Stomach (tissue), 9 donors: ENCODE measurements around the gene YEATS4. TPM values are rescaled to one million over a fixed set of nuclear protein-coding genes. Genes with fewer than 3 reads are reported as not detected.

Source experiments
- DNase-seq, 2 donors: peaks; one replicate each; pipeline versions ENCODE4 v3.0.0 to v3.0.0-alpha.2; 2013 to 2019
- H3K27ac ChIP-seq, 5 donors: fragments of 200-600 bp in 4 of 5; sonication (generic) in 4 of 5; one replicate each; pipeline ENCODE4 v1.5.1; 2013 to 2019; ENCODE audit warnings: mild to moderate bottlenecking in 1 of 5, moderate library complexity in 1 of 5
- H3K27me3 ChIP-seq, 3 donors: fragments of 200-600 bp; sonication (generic); one replicate each; pipeline ENCODE4 v1.5.1; 2017 to 2019; ENCODE audit warnings: mixed run types in 1 of 3
- H3K36me3 ChIP-seq, 4 donors: fragments of 200-600 bp; sonication (generic); 1 replicate in 3 of 4; 2 replicates in 1 of 4; pipeline ENCODE4 v1.5.1; 2016 to 2019
- H3K4me1 ChIP-seq, 4 donors: fragments of 200-600 bp; sonication (generic); one replicate each; pipeline ENCODE4 v1.5.1; 2016 to 2019
- H3K4me3 ChIP-seq, 4 donors: fragments of 200-600 bp; sonication (generic) in 3 of 4; one replicate each; pipeline ENCODE4 v1.5.1; 2016 to 2019; ENCODE audit warnings: mild to moderate bottlenecking in 1 of 4
- H3K9me3 ChIP-seq, 4 donors: fragments of 200-600 bp; sonication (generic); one replicate each; pipeline ENCODE4 v1.5.1; 2016 to 2019
- EP300 ChIP-seq: sonication (generic); formaldehyde crosslinking; IDR thresholded peaks from one replicate; pipeline ENCODE4 v1.6.1; 2017; ENCODE audit warnings: antibody characterized with exemption
- POLR2A ChIP-seq, 4 donors: fragments of 450-650 bp; IDR thresholded peaks; one replicate each; pipeline ENCODE4 v1.6.1; 2016; ENCODE audit warnings: antibody characterized with exemption in 4 of 4, control low read depth in 2 of 4, mild to moderate bottlenecking in 1 of 4, moderate library complexity in 1 of 4
- POLR2AphosphoS5 ChIP-seq, 3 donors: sonication (generic); formaldehyde crosslinking; IDR thresholded peaks; one replicate each; pipeline ENCODE4 v1.6.1; 2016; ENCODE audit warnings: antibody characterized with exemption in 3 of 3
- WGBS, 5 donors: extraction: QIAGEN DNeasy Blood & Tissue Kit in 3 of 5; methylation state at CpG; one replicate each; pipeline versions ENCODE4 v1.1.5 to v1.1.7; 2013 to 2018; 5-methylcytosine and 5-hydroxymethylcytosine counted together
- intact Hi-C: fragments of 100-400 bp; cut with DNase I; formaldehyde crosslinking; loops from one replicate; pipeline ENCODE4 v1.15.1; 2023; ENCODE audit warnings: low total_unique reads
- polyA plus RNA-seq, 3 donors: library from polyadenylated mRNA; stranded (reverse); fragments of 200-250 nt; gene quantifications; one replicate each; pipeline ENCODE4 v1.2.3, GENCODE V29; 2013
- total RNA-seq, 5 donors: library from RNA; depleted of rRNA; stranded (reverse); fragments of >200 nt; gene quantifications; one replicate each; pipeline versions ENCODE4 v1.1.0 to v1.2.3, GENCODE V29; 2014 to 2016
- TF ChIP-seq, protein P1 (sequence below), 7 experiments: fragments of 450-650 bp in 4 of 7; fragments of 200-600 bp in 3 of 7; sonication (generic) in 3 of 7; IDR thresholded peaks; one replicate each; pipeline ENCODE4 v1.5.1; 2016 to 2019; ENCODE audit warnings: antibody characterized with exemption in 7 of 7, control low read depth in 2 of 7, mild to moderate bottlenecking in 1 of 7
- donor health status: healthy with polysubstance abuse.
- donor health status: Bipolar disorder and iron deficiency.
- donor health status: healthy.

Gene YEATS4
- total and polyA plus RNA-seq, 8 donors = 10.3 to 26.8 (median 15.4) TPM; not detected in 1

DNA sequence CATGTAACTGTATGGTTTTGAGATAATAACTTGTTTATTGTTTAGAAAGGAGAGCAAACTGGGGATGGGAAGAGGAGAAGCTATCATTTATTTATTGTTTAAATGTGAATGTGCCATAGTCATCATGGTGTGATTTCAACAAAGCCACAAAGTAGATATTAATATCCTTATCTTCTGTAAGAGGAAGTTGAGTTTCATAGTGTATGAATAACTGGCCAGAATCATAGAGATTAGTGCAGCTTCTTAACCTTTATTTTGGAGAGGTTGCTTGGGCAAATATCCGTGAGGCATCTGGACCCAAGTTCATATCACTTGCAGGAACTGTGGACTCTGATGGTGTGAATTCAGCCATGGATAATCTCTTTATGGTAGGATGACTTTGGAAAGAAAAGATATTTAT is 38.2 kb upstream of the YEATS4 start:
- H3K4me1 ChIP-seq = no peaks in the 10 kb centered on the region
- 44 to 58% (median 52%) methylated on average over 1 of the region's 1 CpG for WGBS, 5 donors

DNA sequence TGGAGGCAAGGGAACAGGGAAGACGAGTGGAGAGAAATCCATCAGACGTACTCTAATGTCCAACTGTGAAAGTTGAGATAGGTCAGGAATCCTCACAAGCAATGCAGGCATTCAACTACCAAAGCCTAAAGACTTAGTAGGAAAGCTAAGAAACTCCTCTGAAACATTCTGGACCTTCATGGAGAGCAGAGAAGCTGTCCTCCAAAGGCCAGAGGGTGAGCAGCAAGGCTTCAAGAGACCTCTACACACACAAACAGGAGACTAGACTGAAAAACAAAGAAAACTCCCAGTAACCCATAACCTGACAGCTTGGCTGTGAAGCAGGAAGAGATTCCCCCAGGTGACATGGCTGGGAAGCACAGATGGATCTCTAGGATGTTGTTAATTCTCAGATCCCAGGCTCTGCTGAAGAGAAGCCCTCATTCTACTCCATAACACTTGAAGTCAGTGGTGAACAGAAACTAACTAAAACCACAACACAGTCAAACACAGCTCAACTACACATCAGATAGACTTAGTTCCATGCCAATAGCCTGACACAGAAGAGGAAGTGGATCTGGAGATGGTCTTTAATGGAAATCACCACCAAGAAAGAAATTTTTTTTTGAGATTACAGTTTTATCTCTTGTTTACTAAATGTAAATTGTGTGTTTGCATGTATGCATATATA is 34.6 kb upstream of the YEATS4 start:
- Histone ChIP-seq H3K4me3 (no peak overlapping the region), H3K27me3 (no peaks in the 10 kb centered on the region), H3K9me3 (no peaks in the 10 kb centered on the region), H3K27ac (peak overlapping the region in 1 of 5 donors; percentile 45), H3K36me3 (no peaks in the 10 kb centered on the region), H3K4me1 (peaks cover 0 to 6% (median 4%) of the 10 kb centered on the region in 4 donors)
- intact Hi-C loops = no loop called here
- no peak for TF ChIP-seq POLR2A (IDR thresholded peaks at IDR 0.05)
- TF ChIP-seq EP300 = no peak
- TF ChIP-seq, protein P1, sequence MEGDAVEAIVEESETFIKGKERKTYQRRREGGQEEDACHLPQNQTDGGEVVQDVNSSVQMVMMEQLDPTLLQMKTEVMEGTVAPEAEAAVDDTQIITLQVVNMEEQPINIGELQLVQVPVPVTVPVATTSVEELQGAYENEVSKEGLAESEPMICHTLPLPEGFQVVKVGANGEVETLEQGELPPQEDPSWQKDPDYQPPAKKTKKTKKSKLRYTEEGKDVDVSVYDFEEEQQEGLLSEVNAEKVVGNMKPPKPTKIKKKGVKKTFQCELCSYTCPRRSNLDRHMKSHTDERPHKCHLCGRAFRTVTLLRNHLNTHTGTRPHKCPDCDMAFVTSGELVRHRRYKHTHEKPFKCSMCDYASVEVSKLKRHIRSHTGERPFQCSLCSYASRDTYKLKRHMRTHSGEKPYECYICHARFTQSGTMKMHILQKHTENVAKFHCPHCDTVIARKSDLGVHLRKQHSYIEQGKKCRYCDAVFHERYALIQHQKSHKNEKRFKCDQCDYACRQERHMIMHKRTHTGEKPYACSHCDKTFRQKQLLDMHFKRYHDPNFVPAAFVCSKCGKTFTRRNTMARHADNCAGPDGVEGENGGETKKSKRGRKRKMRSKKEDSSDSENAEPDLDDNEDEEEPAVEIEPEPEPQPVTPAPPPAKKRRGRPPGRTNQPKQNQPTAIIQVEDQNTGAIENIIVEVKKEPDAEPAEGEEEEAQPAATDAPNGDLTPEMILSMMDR (IDR thresholded peaks at IDR 0.05) = no peak
- TF ChIP-seq POLR2AphosphoS5 (IDR thresholded peaks at IDR 0.05) = no peak
- 73 to 83% (median 78%) methylated on average over 2 of the region's 2 CpGs for WGBS, 5 donors
- DNase-seq = no peak

More for the DNA sequence above, 38.2 kb upstream of the YEATS4 start:
- Histone ChIP-seq H3K36me3 (no peaks in the 10 kb centered on the region), H3K4me3 (no peak overlapping the region), H3K27me3 (no peaks in the 10 kb centered on the region), H3K9me3 (peaks cover 0 to 8% (median 0%) of the 10 kb centered on the region in 4 donors), H3K27ac (no peak overlapping the region)
- no peak for DNase-seq
- intact Hi-C loops = no loop called here
- TF ChIP-seq POLR2AphosphoS5 (IDR thresholded peaks at IDR 0.05) = no peak
- TF ChIP-seq EP300 = no peak
- TF ChIP-seq, protein P1 (IDR thresholded peaks at IDR 0.05) = no peak
- TF ChIP-seq POLR2A (IDR thresholded peaks at IDR 0.05) = no peak

DNA sequence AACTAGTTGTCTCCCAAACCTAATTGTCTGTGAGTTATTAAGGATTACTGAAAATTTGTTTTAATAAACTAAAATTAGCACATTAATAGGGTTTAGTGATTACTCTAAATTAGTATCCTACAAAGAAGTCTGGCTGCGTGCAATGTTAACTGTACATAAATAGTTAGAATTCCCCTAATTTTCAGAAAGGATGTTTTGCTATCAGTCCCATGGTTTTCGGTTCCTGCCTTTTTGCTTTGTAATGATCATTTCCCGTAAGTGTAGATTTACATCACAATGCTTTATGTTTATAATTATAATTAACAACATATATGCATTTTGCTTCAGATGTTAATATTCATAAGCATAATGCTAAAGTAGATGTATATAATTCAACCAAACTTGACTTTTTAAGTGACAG is 31.1 kb upstream of the YEATS4 start:
- 80 to 88% (median 82%) methylated on average over 3 of the region's 3 CpGs for WGBS, 5 donors
- intact Hi-C loops = no loop called here
- Histone ChIP-seq H3K9me3 (no peaks in the 10 kb centered on the region), H3K4me1 (peaks cover 3 to 35% (median 17%) of the 10 kb centered on the region in 4 donors), H3K27ac (no peak overlapping the region), H3K27me3 (no peaks in the 10 kb centered on the region), H3K36me3 (no peaks in the 10 kb centered on the region), H3K4me3 (no peak overlapping the region)
- no peak for DNase-seq
- TF ChIP-seq EP300 (no peak), POLR2AphosphoS5 (IDR thresholded peaks at IDR 0.05) (no peak), POLR2A (IDR thresholded peaks at IDR 0.05) (no peak)
- TF ChIP-seq, protein P1 (IDR thresholded peaks at IDR 0.05) = no peak

DNA sequence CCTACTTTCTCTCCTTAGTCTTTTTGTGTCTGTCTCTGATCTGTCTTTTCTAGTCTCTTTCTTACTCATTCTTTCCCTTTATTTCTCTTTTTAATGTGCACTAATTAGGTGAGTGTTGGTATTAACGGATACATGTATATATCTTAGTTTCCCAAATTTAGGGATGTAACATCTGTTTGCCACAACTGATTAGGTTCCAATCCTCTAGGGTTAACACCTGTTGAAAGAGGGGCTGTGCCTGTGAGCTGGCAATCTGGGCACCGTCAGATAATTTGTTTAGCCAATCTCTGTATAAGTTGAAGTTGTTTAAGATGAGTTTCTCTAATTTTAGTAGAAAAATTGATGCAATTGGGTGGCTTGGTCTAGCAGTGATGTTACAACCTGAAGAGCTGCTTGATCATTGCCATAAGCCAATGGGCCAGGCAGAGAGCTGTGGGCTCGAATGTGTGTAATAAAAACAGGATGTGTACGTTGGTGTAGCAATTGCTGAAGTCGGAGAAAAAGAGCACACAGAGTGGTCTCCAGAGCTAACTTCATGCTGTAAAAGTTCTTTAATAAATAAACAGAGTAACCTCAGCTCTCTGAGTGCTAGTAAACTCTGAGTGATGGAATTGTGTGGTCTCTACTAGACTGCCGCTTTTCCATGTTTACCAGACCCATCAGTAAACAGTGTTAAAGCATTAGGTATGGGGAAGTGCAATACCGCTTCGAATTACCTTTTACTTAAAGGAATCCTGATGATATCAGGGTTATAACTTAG is 29.7 kb upstream of the YEATS4 start:
- Histone ChIP-seq H3K36me3 (no peaks in the 10 kb centered on the region), H3K9me3 (no peaks in the 10 kb centered on the region), H3K4me3 (peak overlapping the region; percentile 41 to 50 (median 46)), H3K27ac (peak overlapping the region in 4 of 5 donors; percentile 80 to 89 (median 83)), H3K4me1 (peaks cover 3 to 38% (median 21%) of the 10 kb centered on the region in 4 donors), H3K27me3 (no peaks in the 10 kb centered on the region)
- intact Hi-C loops = no loop called here
- no peak for TF ChIP-seq POLR2A (IDR thresholded peaks at IDR 0.05)
- TF ChIP-seq EP300 = no peak
- TF ChIP-seq POLR2AphosphoS5 (IDR thresholded peaks at IDR 0.05) = no peak
- TF ChIP-seq, protein P1 (IDR thresholded peaks at IDR 0.05) = no peak
- 14 to 37% (median 29%) methylated on average over 8 of the region's 8 CpGs for WGBS, 5 donors
- peak in 1 of 2 donors; percentile 37 for DNase-seq
